Activated CD4-positive, alpha-beta T cell treated with anti-CD3 and anti-CD28 coated beads, Interleukin-10, Interleukin-2, amounts not matched to agents 100 ng/mL and 50 ng/mL, durations not matched to agents 16 hours and 8 hours (primary cell): ENCODE measurements around the gene CEACAM3.

Experiments
- DNase-seq: peaks from one replicate; pipeline ENCODE4 v3.0.0-alpha.2; 2020

CEACAM3 gene

DNA sequence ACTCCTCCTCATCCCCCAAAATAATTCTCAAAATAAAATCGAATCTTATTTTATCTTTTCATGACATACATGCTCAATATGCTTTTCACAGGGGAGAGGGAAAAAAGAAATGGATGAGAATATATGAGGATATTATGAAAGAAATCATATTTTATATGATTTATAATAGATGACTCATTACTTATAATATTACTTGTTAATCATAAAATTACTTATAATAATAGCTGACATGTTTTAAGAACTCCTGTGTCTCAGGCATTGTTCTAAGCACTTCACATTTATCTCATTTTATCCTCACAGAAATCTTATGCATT, 3.0 kb upstream of the CEACAM3 start:
- no peak for DNase-seq

DNA sequence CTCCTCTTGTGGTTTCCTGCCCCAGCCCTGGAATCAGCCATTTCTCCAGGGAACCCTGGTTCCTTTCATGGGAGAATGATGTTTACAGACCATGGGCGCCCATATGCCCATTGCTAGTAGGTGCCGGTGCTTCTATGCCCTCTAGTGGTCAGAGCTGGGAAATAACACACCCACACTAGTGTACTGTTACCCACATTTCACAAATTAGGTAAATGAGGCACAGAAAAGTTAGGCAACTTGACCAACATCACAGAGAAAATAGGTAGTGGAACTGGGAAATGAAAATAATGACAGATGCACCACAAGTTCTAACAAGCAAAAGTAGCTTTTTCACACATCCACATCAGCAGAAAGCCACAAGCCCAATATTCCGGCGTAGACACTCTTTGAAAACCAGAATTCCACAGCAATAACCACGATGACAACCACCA, 1.3 kb upstream of the CEACAM3 start:
- peak; percentile 73 for DNase-seq

DNA sequence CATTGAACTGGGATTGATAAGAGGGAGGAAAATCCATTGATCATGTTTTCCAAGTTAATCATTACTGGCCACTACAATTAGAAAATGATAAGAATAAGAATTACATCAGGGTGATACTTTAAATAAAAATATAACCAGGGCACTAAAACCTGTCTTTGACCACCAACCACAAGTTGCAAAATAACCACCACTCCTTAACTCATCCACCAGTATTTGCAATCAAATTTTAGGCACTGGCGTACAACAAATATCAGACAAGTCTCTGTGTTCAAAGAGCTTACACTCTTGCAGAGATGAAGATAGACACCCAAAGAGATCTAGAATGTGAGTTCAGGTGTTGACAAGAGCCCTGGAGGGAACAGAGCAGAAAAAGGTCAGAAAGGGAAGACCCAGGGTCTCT, 514 bp downstream of the CEACAM3 start:
- no peak for DNase-seq

DNA sequence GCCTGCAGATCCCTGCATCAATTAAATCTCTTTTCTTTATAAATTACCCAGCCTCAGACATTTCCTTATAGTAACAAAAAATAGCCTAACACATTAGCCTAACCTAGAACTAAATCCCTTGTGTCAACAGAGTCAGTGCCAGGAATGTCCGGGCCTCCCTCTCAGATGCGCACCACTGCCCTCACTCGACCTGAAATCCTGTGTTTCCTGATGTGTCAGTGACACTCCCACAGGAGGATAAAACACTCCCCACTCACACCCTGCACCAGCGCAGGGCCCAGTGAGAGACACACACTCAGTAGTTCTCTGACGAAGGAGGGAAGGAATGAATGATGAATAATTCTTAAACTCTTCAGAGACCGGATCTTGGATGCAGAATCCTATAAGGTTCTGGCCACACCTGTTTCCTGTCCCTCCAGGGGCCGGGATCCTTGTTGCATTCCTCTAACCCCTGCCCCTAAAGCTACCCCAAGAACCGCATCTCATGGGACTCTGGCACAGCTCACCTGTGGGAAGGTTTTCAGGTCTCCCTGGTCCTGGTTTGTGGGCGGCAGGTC, 3.1 kb downstream of the CEACAM3 start:
- DNase-seq: no peak

DNA sequence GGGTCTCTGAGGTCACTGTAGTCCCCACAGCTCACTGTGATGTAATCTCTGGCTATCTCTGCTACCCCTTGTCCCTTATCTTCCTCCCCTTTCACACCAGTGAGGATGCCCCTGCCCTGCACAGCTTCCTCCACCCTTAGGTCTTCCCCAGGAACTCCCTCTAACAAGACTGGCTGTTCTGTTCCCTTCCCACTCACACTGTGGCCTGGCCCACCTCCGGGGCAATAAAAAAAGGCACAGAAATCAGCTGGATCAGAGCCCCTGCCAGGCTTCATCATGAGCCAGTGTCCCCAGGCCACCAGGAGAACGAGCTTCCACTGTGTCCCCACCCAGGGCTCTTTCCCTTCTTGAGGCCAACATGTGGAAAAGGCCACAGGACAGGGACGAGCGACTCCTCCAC, 4.6 kb downstream of the CEACAM3 start:
- no peak for DNase-seq

DNA sequence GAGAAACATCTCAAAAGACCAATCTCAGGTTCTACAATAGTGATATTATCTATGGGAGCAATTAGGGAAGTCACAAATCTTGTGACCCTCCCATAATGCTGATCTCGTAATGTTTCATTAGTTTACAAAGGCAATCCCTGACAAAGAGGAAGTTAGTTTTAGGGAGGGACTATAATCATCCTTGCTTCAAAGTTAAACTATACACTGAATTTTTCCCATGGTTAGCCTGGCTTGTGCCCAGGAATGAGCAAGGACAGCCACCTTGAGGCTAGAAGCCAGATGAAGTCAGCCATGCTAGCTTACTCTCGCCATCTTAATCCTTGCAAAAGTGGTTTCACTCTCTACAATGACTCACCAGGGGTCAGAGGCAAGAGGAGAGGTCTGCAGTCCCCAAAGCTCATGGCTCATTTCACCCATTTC, 5.4 kb downstream of the CEACAM3 start:
- no peak for DNase-seq

DNA sequence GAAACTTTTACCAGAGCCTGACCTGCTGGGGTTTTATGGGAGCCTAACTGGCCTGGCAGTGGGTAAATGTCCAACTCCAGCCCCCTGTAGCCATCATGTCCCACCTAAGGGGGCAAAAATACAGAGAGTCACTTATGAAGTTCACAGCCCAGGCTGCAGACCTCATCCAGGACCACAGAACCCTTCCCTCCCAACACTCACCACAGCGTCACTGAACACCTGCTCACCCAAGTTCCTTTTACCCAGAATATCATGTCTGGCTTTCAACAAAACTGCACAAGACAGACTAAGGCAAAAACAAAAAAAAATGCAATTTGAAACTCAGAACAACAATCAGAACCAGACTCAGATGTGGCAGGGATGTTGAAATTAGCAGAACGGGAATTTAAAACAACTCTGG, 6.4 kb downstream of the CEACAM3 start:
- DNase-seq: no peak

DNA sequence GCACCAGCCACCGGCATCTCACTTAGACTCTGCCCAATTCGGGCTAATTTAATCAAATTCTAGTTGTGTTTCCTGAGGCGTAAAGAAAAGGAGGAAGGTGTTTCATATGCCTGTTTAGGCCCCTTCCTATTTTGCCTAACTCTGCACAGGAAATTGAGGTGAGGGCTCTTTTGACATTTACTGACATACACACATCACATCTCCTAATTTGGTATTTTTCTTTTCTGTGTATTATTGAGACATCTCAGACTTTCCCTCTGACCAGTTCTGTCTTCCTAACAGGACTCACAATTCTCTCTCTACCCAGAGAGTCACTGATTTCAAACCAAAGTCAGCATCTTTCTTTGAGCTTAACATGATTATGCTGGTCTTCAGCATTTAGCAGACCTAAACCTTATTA, 7.9 kb downstream of the CEACAM3 start:
- peak; percentile 9 for DNase-seq

DNA sequence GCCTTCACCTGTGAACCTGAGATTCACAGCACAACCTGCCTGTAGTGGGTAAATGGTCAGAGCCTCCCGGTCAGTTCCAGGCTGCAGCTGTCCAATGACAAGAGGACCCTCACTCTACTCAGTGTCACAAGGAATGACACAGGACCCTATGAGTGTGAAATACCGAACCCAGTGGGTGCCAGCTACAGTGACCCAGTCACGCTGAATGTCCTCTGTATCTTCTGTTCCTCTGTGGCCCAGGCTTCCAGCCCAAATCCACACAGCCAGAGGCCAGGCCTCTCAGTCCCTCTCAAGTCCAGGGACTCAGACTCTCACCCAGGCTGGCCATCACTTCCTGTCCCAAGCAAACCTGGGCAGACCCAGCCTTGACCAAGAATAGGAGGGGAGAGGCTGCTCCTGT, 10.8 kb downstream of the CEACAM3 start:
- DNase-seq: no peak

DNA sequence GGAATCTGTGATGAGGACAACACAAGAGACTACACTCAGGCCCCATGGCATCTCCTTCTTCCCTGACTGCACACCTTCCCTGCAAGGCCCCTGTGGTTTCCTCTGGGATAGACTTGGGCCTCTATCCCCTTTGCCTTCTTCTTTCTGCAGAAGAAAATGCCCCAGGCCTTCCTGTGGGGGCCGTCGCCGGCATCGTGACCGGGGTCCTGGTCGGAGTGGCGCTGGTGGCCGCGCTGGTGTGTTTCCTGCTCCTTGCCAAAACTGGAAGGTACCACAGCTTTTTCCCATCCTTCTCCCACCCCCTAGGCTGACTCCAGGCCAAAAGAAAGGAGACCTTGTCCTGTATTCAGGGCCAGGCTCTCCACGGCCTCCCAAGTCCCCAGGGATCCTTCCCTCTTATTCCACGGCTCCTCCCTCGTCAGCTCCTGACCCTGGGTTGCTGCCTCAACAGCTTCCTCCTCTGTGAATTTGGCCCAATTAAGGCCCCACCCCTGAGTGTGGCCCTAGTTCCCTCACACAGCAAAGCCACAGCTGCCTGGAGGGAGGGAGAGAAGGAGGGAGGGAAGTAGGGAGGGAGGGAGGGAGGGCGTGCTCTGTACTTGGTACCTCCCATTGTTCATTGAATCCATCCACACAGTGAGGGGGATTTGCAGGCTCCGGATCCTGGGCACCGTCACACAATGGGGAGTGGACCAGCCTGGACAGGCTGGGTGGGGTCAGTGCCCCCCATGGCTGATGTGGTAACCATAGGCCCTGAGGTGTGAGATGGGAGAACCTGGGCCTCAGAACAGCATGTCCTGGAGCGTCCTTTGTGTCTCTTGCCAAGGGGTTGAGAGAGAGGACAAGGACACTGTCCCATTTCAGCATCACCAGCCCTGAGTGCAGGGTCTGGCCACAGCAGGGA, 12.5 kb downstream of the CEACAM3 start:
- no peak for DNase-seq

DNA sequence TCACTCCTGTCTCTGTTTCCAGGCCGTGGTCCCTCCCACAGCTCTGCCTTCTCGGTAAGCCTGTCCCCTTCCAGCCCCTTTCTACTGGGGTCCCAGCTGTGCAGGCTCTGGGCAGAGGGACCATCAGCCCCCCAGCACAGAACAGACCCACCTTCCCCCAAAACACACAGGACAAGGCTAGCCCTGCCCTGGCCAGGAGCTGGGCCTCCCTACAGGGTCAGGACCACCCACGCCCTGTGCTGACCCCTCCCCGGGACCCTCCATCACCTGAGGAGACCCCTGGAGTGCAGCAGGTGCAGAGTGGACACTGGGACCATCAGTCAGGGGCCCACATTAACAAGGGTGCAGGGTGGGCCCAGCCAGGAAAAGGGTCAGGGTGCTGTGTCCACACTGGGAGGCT, 13.9 kb downstream of the CEACAM3 start:
- DNase-seq: no peak

DNA sequence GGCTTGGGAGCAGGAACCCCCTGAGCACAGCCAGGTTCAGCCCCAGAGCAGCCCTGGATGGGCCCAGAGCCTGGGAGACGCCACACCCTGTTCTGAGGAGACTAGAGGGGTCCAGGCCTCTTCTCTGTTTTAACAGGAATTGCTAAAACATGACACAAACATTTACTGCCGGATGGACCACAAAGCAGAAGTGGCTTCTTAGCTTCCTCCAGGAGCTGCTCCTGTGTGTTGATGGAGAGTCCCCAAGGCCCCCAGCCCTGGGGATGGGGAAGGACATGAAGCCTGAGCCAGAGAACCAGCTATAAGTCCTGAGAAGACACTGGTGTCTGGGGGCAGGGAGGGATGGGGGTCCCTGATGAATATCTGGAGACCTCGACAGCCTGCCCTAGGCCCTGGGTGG, 14.6 kb downstream of the CEACAM3 start:
- no peak for DNase-seq

DNA sequence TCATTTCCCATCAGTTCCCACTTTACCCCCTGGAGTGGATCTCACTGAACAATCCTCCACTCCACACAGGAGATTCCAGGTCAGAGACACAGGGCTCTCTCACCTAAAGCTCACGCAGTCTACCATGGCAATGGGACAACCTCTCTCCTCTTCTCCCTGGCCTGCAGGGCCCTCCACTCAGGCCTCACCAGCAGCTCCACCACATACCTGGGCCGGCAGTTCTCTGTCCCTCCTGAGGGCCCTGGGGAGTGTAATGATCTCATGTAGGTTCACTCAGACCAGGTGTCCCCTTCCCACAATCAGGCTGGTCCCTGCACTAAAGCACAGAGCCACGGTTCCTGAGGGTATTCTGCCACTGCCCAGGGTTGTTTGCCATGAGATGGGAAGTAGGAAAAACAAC, 15.6 kb downstream of the CEACAM3 start:
- no peak for DNase-seq

DNA sequence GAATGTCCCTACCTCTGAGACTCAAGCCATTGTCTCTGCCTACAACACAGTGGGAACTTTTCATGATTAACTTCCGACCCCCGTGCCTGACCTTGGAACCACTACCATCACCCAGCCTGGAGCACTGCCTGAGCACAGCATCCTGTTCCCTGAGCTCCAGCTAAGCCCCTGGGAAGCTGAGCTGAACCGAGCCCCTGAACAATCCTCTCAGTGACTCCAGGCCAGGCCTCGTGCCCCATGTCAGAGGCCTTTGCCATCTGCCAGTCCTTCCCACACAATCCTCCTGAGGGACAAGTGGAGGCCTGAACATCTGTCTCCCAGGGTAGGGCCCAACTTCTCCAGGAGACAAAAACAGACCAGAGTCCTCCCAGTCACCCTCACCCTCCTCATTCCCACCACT, 17.5 kb downstream of the CEACAM3 start:
- no peak for DNase-seq

DNA sequence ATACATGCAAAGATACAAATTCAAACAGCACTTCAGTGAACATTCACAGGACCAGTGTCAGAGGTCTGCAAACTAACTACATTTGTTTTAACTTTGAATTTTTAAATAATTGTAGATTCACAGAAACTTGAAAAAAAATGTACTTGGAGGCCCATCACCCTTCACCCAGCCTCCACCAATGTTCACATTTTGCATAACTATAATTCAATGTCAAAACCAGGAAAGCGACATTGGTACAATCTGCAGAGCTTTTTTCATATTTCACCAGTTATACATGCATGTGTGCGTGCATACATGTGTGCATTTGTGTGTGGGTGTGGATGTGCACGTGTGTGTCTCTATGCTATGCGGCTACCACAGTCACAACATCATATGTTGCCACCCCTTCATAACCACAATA, 18.9 kb downstream of the CEACAM3 start:
- DNase-seq: no peak

DNA sequence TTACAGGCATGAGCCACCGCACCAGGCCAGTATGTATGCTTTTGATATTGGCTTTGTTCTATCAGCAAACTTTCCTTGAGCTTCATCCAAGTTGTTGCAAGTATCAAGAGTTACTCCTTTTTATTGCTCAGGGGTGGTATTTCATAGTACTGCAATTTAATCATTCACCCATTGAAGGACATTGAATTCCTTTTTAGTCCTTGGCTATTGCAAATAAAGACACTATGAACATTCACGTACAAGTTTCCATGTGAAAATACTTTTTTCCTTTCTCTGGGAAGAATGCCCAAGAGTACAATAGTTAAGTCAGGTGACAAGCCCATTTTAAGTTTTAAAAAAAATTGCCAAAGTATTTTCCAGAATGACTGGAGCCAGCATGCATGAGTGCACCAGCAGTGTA, 20.4 kb downstream of the CEACAM3 start:
- no peak for DNase-seq

DNA sequence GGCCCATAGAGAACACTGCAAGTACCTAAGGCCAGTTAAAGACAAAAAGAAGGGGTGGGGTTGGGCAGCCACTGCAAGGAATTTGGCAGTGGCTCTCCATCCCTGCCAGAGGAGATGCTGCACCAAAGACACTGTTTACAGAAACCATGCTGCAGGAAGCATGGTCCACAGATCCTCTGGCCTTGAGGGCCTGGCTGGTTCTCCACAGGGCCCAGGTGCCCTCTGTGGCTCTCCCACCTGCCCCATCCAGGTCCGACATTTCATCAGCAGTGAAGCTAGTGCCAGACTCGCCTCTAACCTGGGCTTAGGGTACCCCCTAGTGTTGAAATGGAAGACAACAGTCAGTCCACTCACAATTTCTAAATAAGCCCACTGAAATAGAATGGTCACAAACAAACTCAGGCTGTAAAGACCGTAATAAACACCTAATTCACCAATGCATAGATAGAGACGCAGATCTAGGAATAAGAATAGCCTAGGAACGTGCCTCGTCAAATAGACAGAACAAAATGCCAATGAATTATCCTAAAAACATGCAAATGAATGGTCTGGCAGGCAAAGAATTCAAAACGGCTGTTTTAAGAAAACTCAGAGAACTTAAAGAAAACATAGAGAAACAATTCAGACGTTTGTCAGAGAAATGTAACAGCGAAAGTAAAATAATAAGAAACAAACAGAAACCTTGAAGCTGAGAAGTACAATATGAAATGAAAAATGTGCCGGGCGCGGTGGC, 24.8 kb downstream of the CEACAM3 start:
- peak; percentile 69 for DNase-seq

DNA sequence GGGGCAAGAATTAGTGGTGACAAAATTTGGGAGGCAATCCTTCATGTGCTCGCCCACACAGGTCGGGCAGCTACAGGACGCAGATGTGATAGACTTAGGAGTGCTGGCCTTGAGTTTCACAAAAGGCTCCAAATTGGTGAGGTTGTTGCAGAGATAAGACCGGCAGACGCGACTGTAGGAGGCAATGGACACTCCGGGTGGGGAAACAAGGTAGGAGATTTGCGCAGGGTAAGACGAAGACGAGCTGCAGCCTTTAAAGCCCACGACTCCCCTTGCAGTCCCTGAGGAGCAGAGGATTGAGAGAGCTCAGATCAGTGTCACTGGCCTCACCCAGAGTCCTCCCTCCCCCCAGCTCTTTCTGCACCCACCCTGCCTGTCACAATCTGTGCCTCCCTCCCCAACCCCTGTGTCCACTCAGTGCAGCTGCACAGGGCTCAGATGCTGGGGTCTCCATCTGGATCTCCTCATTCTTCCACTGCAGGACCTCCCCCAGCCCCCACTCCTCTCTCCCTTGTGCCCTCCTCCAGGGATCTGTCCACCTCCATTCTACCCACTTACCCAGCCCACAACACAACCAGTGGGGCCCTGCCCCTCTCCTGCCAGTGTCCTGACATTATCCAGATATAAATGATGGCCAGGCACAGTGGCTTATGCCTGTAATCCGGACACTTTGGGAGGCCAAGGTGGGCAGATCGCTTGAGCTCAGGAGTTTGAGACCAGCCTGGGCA, 41.8 kb downstream of the CEACAM3 start:
- no peak for DNase-seq

DNA sequence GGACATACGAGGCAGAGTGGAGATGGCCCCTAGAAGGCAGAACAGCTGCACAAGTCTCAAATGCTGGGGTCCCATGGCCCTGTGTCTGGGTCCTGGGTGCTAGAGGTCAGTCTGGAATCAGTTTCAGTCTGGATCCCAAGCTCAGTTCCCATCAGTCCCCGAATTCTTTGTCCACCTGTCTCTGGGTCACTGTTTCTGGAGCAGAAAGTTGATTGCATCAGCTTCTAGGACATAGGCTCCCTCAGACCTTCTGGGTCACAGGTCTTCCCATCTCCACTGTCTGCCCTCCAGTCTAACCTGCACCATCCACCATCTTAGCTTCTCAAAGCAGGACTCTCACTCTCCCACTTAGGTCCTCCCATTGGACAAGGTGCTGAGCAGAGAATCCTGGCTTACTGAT, 42.8 kb downstream of the CEACAM3 start:
- DNase-seq: no peak

DNA sequence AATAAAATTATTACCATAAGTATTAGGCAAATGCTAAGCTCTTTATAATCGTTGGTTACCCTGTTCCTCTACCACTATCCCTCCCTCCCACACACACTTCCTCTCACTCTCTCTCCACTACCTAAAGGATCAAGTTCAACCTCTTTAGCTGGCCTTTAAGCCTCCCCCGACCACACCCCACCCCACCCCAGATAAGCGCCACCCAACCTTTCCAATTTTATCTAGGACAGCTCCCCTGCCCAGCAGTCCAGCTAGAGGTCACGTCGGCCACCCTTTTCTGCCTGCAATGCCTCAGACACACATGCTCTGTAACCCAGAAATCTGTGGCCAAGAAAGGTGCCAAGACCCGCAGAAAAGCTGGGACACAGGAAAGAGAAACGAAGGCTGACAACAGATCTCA, 47.0 kb downstream of the CEACAM3 start:
- DNase-seq: no peak

DNA sequence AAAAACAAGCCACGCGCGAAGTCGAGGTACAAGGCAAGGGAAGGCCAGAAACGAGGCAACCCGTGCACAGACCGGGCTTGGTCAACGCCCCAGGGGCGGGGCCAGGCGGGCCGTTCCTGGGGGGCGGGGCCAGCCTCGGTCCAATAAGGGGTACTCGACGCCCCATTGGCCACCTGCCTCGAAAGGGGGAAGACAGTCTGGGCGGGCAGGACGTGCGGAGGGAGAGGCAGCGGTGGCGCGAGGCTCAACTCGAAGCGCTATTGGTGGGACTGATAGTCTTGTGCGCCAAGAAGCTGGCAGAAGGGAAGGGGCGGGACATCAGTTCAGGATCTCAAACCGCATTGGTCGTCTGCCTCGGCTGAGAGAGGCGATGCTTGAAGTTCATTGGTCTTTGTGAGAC, 48.2 kb downstream of the CEACAM3 start, which contains the start of gene LYPD4:
LYPD4 (minus strand) TSS at position 83 of the 400 bp plus-strand sequence. CDS start 5,398 bp downstream, outside the sequence.
- DNase-seq: no peak

DNA sequence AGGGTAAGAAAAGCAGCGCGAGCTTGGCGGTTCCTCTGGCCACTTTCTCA, 48.4 kb downstream of the CEACAM3 start, which contains the start of gene DMRTC2:
DMRTC2 (plus strand) TSS at position 42 of the 50 bp plus-strand sequence. CDS start 2,387 bp downstream, outside the sequence.
- DNase-seq: no peak

DNA sequence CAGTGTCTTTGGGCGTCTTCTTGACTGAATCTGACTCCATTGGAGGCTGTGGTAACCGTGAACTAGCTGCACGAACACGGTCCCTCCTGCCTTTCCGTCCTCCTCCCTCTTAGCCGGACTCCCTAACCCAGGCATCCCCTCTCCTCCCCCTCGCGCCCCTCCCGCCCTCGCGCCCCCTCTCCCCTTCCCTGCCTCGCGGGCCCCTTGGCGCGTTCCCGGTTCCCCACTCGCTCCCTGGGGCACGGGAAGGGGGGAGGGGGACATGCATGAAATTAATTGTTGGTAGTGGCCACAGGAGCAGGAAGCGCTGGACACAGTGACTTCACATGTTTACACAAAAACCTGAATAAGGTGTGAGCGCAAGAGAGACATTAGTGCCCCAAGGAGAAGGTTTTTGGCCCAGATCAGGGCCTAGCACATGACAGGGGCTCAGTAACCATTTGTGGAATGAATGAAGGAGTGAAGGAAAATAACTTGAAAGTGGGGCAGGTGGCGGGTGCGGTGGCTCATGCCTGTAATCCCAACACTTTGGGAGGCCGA, 48.7 kb downstream of the CEACAM3 start:
- no peak for DNase-seq
